ENCODE results near the gene SDHAF2.
A peak's percentile ranks its signal among the peaks of the same experiment; 100 is the strongest.
"Not testable (repeated sequence)": the region's sequence is repeated elsewhere in the genome, so short reads cannot be mapped to it uniquely, and the experiment has no call there.

The SDHAF2 gene

GRCh38 chr11:61429691-61430582, at the start of gene SDHAF2, which contains the start of gene CPSF7:
SDHAF2 (plus strand) TSS chr11:61430124; CDS start chr11:61430147, 23 bp downstream.
CPSF7 (minus strand) TSS chr11:61429975; CDS start chr11:61429235, 740 bp downstream.
- DNase-seq (ENCODE audit: low read depth in 2 of 2) = peak; percentile 96 to 97

GRCh38 chr11:61380884-61381283, 49.0 kb upstream of the SDHAF2 start:
- no peak for DNase-seq (ENCODE audit: low read depth in 2 of 2)

GRCh38 chr11:61383859-61384258, 46.1 kb upstream of the SDHAF2 start:
- not testable (repeated sequence) for DNase-seq (ENCODE audit: low read depth in 2 of 2)

GRCh38 chr11:61384271-61385242, 45.4 kb upstream of the SDHAF2 start:
- DNase-seq (ENCODE audit: low read depth in 2 of 2) = no peak

GRCh38 chr11:61390161-61390560, 39.8 kb upstream of the SDHAF2 start:
- DNase-seq (ENCODE audit: low read depth in 2 of 2) = no peak

- no peak for DNase-seq (ENCODE audit: low read depth in 2 of 2)
These were observed 36.8 kb upstream of the SDHAF2 start for GRCh38 chr11:61392981-61393595.

GRCh38 chr11:61401173-61401572, 28.8 kb upstream of the SDHAF2 start:
- DNase-seq (ENCODE audit: low read depth in 2 of 2) = no peak

- DNase-seq (ENCODE audit: low read depth in 2 of 2) = no peak
These were observed 28.4 kb upstream of the SDHAF2 start for GRCh38 chr11:61401573-61401972.

GRCh38 chr11:61403658-61404057, 26.3 kb upstream of the SDHAF2 start:
- no peak for DNase-seq (ENCODE audit: low read depth in 2 of 2)

GRCh38 chr11:61404103-61404502, 25.8 kb upstream of the SDHAF2 start:
- no peak for DNase-seq (ENCODE audit: low read depth in 2 of 2)

GRCh38 chr11:61404641-61405040, 25.3 kb upstream of the SDHAF2 start:
- no peak for DNase-seq (ENCODE audit: low read depth in 2 of 2)

GRCh38 chr11:61406067-61406466, 23.9 kb upstream of the SDHAF2 start:
- DNase-seq (ENCODE audit: low read depth in 2 of 2) = no peak

- no peak for DNase-seq (ENCODE audit: low read depth in 2 of 2)
These were observed 22.8 kb upstream of the SDHAF2 start for GRCh38 chr11:61406991-61407728.

GRCh38 chr11:61411589-61411988, 18.3 kb upstream of the SDHAF2 start:
- no peak for DNase-seq (ENCODE audit: low read depth in 2 of 2)

GRCh38 chr11:61413496-61413895, 16.4 kb upstream of the SDHAF2 start:
- DNase-seq (ENCODE audit: low read depth in 2 of 2) = no peak

GRCh38 chr11:61414547-61414946, 15.4 kb upstream of the SDHAF2 start:
- no peak for DNase-seq (ENCODE audit: low read depth in 2 of 2)

GRCh38 chr11:61415381-61415780, 14.5 kb upstream of the SDHAF2 start:
- no peak for DNase-seq (ENCODE audit: low read depth in 2 of 2)

GRCh38 chr11:61416941-61417340, 13.0 kb upstream of the SDHAF2 start:
- no peak for DNase-seq (ENCODE audit: low read depth in 2 of 2)

GRCh38 chr11:61417670-61418069, 12.3 kb upstream of the SDHAF2 start:
- no peak for DNase-seq (ENCODE audit: low read depth in 2 of 2)

- DNase-seq (ENCODE audit: low read depth in 2 of 2) = no peak
These were observed 11.8 kb upstream of the SDHAF2 start for GRCh38 chr11:61418136-61418535.

GRCh38 chr11:61422226-61422625, 7.7 kb upstream of the SDHAF2 start:
- no peak for DNase-seq (ENCODE audit: low read depth in 2 of 2)
